Chondrocyte (in vitro differentiated cells): Measurements from ENCODE around the gene PF4V1. TPM values are rescaled to one million over a fixed set of nuclear protein-coding genes. Genes with fewer than 3 reads are reported as not detected.

ENCODE experiments used
- DNase-seq: peaks from one replicate; pipeline ENCODE4 v3.0.0; 2021; ENCODE audit warnings: mixed read lengths, low spot score
- H3K27ac Mint-ChIP-seq: one replicate; pipeline ENCODE4 v1.8.0; 2021; ENCODE audit warnings: mild to moderate bottlenecking, moderate library complexity, mixed read lengths; ENCODE audit not compliant: unreplicated experiment
- H3K27me3 Mint-ChIP-seq: 2 replicates; pipeline ENCODE4 v1.8.0; 2021; ENCODE audit warnings: low read depth, mixed read lengths
- H3K36me3 Mint-ChIP-seq: 2 replicates; pipeline ENCODE4 v1.8.0; 2021; ENCODE audit warnings: low read depth, mixed read lengths
- H3K4me1 Mint-ChIP-seq: 2 replicates; pipeline ENCODE4 v1.8.0; 2021; ENCODE audit warnings: low read depth, mild to moderate bottlenecking, mixed read lengths
- H3K4me3 Mint-ChIP-seq: one replicate; pipeline ENCODE4 v1.8.0; 2021; ENCODE audit warnings: mild to moderate bottlenecking, moderate library complexity, mixed read lengths; ENCODE audit not compliant: unreplicated experiment
- H3K9me3 Mint-ChIP-seq: 2 replicates; pipeline ENCODE4 v1.8.0; 2021; ENCODE audit warnings: low read depth, mixed read lengths
- total RNA-seq: library from RNA; stranded (reverse); gene quantifications from 3 replicates; pipeline ENCODE4 v1.2.1, GENCODE V29; 2021
- TF ChIP-seq, protein P1 (sequence below): fragments of 200-600 bp; sonication (generic); IDR thresholded peaks from 2 replicates; pipeline ENCODE4 v1.5.0; 2021; ENCODE audit warnings: antibody characterized with exemption, mild to moderate bottlenecking, moderate library complexity

The PF4V1 gene
- total RNA-seq, 1 donor from 2014 or later = not detected

DNA sequence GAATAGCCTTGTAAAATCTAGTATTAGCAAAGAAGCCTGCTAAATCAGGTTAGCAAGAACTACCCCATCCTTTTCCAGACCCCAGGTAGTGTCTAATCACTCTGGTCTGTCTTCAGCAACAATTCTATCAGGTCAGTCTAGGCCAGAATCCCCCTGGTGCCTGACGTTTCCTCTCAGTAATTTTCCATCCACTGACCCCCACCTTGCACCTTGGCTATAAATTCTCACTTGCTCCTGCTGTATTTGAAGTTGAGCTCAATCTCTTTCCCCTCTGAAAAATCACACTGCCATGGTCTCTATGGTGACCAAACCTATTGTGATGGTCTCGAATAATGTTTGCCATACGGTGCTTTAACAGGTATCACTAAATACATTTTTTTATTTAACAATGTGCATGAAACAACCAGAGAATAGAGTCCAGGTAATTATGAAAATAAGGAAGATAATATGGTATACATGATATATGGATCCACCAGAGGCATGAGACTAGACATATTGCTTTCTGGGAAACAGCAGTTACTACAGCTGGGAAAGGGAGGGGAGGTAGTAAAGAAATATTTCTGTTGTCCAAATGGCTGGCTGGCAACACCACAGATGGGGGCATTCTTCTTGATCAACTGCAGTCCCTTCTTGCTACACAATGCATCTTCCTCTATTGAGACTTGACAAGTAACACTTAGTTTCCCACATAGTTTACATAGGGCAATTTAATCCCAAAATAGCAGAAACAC, 49.9 kb downstream of the PF4V1 start:
- Mint-ChIP-seq H3K9me3 (no peaks in the 10 kb centered on the region), H3K36me3 (no peaks in the 10 kb centered on the region), H3K27me3 (peaks cover 37% of the 10 kb centered on the region), H3K4me1 (no peaks in the 10 kb centered on the region), H3K4me3 (no peak overlapping the region), H3K27ac (no peak overlapping the region)
- no peak for DNase-seq
- TF ChIP-seq, protein P1, sequence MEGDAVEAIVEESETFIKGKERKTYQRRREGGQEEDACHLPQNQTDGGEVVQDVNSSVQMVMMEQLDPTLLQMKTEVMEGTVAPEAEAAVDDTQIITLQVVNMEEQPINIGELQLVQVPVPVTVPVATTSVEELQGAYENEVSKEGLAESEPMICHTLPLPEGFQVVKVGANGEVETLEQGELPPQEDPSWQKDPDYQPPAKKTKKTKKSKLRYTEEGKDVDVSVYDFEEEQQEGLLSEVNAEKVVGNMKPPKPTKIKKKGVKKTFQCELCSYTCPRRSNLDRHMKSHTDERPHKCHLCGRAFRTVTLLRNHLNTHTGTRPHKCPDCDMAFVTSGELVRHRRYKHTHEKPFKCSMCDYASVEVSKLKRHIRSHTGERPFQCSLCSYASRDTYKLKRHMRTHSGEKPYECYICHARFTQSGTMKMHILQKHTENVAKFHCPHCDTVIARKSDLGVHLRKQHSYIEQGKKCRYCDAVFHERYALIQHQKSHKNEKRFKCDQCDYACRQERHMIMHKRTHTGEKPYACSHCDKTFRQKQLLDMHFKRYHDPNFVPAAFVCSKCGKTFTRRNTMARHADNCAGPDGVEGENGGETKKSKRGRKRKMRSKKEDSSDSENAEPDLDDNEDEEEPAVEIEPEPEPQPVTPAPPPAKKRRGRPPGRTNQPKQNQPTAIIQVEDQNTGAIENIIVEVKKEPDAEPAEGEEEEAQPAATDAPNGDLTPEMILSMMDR = no peak

Other genes starting within 250 kb of the PF4V1 start
- not detected in 3 replicates for gene RASSF6, start 232.9 kb upstream of the PF4V1 start, total RNA-seq
- 0.27 to 0.48 TPM (median 0.46 TPM) in 3 replicates for gene CXCL8, start 112.7 kb upstream of the PF4V1 start, total RNA-seq
- not detected in 3 replicates for gene CXCL6, start 16.6 kb upstream of the PF4V1 start, total RNA-seq
- 0.72 to 1.0 TPM (median 0.74 TPM) in 3 replicates for gene CXCL1, start 16.1 kb downstream of the PF4V1 start, total RNA-seq
- gene PF4, start 128.7 kb downstream of the PF4V1 start, total RNA-seq = 1.5 to 2.5 TPM (median 1.9 TPM) in 3 replicates
- gene PPBP, start 134.9 kb downstream of the PF4V1 start, total RNA-seq = not detected in 3 replicates
- 0.22 TPM in 1 of 3 replicates, not detected in the others for gene CXCL5, start 145.4 kb downstream of the PF4V1 start, total RNA-seq
- 0.20 TPM in 1 of 3 replicates, not detected in the others for gene CXCL3, start 185.4 kb downstream of the PF4V1 start, total RNA-seq
- gene CXCL2, start 245.9 kb downstream of the PF4V1 start, total RNA-seq = 0.89 to 8.7 TPM (median 7.9 TPM) in 3 replicates